Vagina (tissue), 2 donors: Measurements from ENCODE around the gene MICAL2. TPM values are rescaled to one million over a fixed set of nuclear protein-coding genes. Genes with fewer than 3 reads are reported as not detected.
A peak's percentile ranks its signal among the peaks of the same experiment; 100 is the strongest.

Source experiments
- DNase-seq, 2 donors: peaks; one replicate each; pipeline ENCODE4 v3.0.0-alpha.2; 2017; ENCODE audit errors: extremely low spot score in 2 of 2
- H3K27ac ChIP-seq: fragments of 200-600 bp; sonication (generic); one replicate; pipeline ENCODE4 v1.5.1; 2019
- H3K27me3 ChIP-seq: fragments of 200-600 bp; sonication (generic); one replicate; pipeline ENCODE4 v1.5.1; 2019
- H3K36me3 ChIP-seq, 2 donors: fragments of 200-600 bp; sonication (generic); one replicate each; pipeline ENCODE4 v1.5.1; 2017 to 2019
- H3K4me1 ChIP-seq: fragments of 200-600 bp; sonication (generic); one replicate; pipeline ENCODE4 v1.5.1; 2019
- H3K4me3 ChIP-seq, 2 donors: fragments of 200-600 bp; sonication (generic); 1 replicate in 1 of 2; 2 replicates in 1 of 2; pipeline ENCODE4 v1.5.1; 2016 to 2019
- H3K9me3 ChIP-seq: fragments of 200-600 bp; sonication (generic); one replicate; pipeline ENCODE4 v1.5.1; 2019
- POLR2A ChIP-seq, 2 donors: fragments of 450-650 bp; IDR thresholded peaks; one replicate each; pipeline ENCODE4 v1.6.1; 2017; ENCODE audit warnings: antibody characterized with exemption in 2 of 2, mild to moderate bottlenecking in 2 of 2, moderate library complexity in 2 of 2
- POLR2AphosphoS5 ChIP-seq, 2 donors: sonication (generic); formaldehyde crosslinking; IDR thresholded peaks; one replicate each; pipeline ENCODE4 v1.9.0; 2017; ENCODE audit warnings: antibody characterized with exemption in 2 of 2, mild to moderate bottlenecking in 2 of 2, low read depth in 1 of 2; ENCODE audit not compliant: insufficient read depth in 1 of 2
- intact Hi-C: fragments of 100-400 bp; cut with DNase I; formaldehyde crosslinking; loops from one replicate; pipeline ENCODE4 v1.15.1; 2023
- total RNA-seq: library from RNA; depleted of rRNA; stranded (reverse); fragments of >200 nt; gene quantifications from one replicate; pipeline ENCODE4 v1.2.3, GENCODE V29; 2016
- TF ChIP-seq, protein P1 (sequence below), 3 experiments: fragments of 450-650 bp in 2 of 3; fragments of 200-600 bp in 1 of 3; sonication (generic) in 1 of 3; IDR thresholded peaks; one replicate each; pipeline ENCODE4 v1.5.1; 2017 to 2019; ENCODE audit warnings: antibody characterized with exemption in 3 of 3, mild to moderate bottlenecking in 2 of 3, moderate library complexity in 2 of 3

MICAL2 gene
- total RNA-seq, 1 donor from 2014 or later, result 41.7 TPM

DNA sequence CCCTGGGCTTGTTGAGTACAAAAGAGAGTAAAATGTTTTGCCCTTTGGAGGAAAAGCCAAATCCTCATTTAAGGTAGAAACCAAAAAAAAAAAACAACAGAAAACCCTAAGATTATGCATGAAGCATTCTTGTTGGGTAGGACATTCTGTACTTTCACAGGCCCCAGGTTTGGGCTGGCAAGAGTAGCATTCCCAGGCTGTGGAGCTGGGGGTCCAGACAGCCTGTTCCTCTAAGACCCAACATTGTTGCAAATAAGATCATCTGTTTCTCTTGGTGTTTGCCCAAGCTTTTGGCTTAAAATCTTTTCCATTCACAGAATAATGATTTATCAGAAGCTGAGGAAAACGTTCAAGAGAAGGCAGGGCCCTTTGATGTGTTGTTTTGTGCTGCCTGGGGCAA is 123.8 kb downstream of the MICAL2 start:
- H3K4me3 ChIP-seq, result no peak overlapping the region
- peaks cover 0 to 6% of the 10 kb centered on the region in 2 donors for H3K36me3 ChIP-seq
- H3K27me3 ChIP-seq, result no peaks in the 10 kb centered on the region
- peaks cover 9% of the 10 kb centered on the region for H3K4me1 ChIP-seq
- DNase-seq, result no peak
- TF ChIP-seq, protein P1, sequence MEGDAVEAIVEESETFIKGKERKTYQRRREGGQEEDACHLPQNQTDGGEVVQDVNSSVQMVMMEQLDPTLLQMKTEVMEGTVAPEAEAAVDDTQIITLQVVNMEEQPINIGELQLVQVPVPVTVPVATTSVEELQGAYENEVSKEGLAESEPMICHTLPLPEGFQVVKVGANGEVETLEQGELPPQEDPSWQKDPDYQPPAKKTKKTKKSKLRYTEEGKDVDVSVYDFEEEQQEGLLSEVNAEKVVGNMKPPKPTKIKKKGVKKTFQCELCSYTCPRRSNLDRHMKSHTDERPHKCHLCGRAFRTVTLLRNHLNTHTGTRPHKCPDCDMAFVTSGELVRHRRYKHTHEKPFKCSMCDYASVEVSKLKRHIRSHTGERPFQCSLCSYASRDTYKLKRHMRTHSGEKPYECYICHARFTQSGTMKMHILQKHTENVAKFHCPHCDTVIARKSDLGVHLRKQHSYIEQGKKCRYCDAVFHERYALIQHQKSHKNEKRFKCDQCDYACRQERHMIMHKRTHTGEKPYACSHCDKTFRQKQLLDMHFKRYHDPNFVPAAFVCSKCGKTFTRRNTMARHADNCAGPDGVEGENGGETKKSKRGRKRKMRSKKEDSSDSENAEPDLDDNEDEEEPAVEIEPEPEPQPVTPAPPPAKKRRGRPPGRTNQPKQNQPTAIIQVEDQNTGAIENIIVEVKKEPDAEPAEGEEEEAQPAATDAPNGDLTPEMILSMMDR (IDR thresholded peaks at IDR 0.05), result no peak
- TF ChIP-seq POLR2AphosphoS5 (IDR thresholded peaks at IDR 0.05; ENCODE audit: insufficient read depth in 1 of 2, low read depth in 1 of 2) (no peak), POLR2A (IDR thresholded peaks at IDR 0.05) (no peak)
- H3K9me3 ChIP-seq, result no peaks in the 10 kb centered on the region
- intact Hi-C loops, result loop anchor here (10.0 kb wide), 1 partner anchor 129 kb away; no protein-coding TSS in a partner anchor
- H3K27ac ChIP-seq, result no peak overlapping the region

DNA sequence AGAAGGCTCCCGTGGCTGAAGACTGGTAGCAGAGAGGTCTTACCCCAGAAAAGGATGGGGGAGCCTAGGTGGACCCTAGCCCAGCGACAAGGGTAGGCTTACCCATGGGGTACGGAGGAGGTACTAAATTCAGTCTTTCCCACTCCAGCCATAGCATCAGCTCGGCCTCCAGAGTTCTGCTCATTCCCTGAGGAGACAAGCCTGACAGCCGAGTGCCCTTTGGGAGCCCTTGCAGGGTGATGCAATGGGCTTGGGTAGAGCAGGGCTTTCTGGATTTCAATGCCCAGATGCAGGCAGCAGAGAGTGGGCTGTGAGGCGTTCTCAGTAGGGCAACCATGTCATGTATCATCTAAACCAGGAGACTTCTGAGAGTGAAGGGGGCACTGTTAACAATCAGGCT is 124.7 kb downstream of the MICAL2 start:
- TF ChIP-seq POLR2A (IDR thresholded peaks at IDR 0.05), result no peak
- TF ChIP-seq POLR2AphosphoS5 (IDR thresholded peaks at IDR 0.05; ENCODE audit: insufficient read depth in 1 of 2, low read depth in 1 of 2), result no peak
- TF ChIP-seq, protein P1 (IDR thresholded peaks at IDR 0.05), result no peak
- no peak overlapping the region for H3K4me3 ChIP-seq
- no peak overlapping the region for H3K27ac ChIP-seq
- intact Hi-C loops, result loop anchor here (10.0 kb wide), 1 partner anchor 130 kb away; no protein-coding TSS in a partner anchor
- peaks cover 9% of the 10 kb centered on the region for H3K4me1 ChIP-seq
- peaks cover 0 to 6% of the 10 kb centered on the region in 2 donors for H3K36me3 ChIP-seq
- no peaks in the 10 kb centered on the region for H3K9me3 ChIP-seq
- no peak for DNase-seq
- no peaks in the 10 kb centered on the region for H3K27me3 ChIP-seq

DNA sequence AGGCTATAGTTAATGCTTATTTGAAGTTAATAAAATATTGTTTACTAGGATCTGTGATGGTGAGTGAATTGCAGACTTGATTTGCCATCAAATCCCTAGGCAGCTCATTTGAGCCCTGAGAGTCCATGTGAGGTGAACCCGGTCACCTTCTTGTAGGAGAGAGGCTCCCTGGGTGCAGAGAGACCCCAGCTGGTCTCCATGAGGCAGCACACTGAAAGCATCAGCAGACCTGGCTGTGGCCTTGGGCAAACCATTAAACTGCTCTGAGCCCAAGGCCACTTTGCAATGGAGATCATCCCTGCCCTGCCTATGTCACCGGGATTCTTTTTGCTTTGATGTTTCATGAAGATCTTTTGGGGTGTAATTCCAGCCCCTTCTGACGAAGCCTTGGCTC is 125.2 kb downstream of the MICAL2 start:
- intact Hi-C loops, result loop anchor here (10.0 kb wide), 1 partner anchor 131 kb away; no protein-coding TSS in a partner anchor
- peaks cover 9% of the 10 kb centered on the region for H3K4me1 ChIP-seq

DNA sequence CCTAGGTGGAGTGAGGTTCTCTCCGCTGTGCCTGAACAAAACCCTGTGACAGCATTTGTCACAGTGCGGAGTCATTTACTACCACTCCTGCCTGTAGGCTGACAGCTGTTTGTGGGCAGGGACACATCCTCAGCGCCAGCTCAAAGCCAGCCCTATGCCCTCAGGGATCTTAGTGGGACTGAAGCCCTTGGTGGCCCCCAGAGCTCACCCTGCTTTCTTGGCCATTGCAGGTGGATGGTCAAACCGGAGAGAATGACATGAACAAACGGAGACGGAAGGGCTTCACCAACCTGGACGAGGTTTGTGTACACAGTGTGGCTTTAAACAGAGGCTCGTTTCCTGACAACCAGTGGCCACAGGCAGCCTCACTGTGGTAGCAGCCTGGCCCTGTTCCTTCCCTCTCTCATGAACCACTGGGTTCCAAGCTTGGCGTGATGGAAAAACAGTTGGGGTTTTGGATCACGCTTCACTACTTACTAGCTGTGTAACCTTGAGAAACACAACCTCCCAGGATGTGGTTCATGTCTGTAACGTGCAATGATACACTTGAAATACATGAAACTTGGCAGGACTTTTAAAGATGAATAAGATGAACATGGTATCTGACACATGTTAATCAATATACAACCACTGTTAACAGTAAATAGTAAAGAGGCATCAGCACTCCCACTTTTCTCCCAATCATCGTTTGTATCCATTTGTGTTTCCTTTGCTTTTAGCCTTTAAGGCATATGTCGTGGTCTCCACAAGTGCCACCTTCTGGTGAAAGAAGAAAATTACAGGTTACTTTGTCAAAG is 125.8 kb downstream of the MICAL2 start:
- Histone ChIP-seq H3K9me3 (no peaks in the 10 kb centered on the region), H3K27me3 (no peaks in the 10 kb centered on the region), H3K27ac (peak overlapping the region; percentile 19), H3K4me3 (no peak overlapping the region), H3K4me1 (peaks cover 9% of the 10 kb centered on the region), H3K36me3 (peaks cover 0 to 6% of the 10 kb centered on the region in 2 donors)
- intact Hi-C loops, result loop anchor here (10.0 kb wide), 1 partner anchor 131 kb away; no protein-coding TSS in a partner anchor
- no peak for DNase-seq
- TF ChIP-seq POLR2AphosphoS5 (IDR thresholded peaks at IDR 0.05; ENCODE audit: insufficient read depth in 1 of 2, low read depth in 1 of 2), result peak in 1 of 2 donors; percentile 29
- TF ChIP-seq, protein P1 (IDR thresholded peaks at IDR 0.05), result peak; percentile 20 to 66 (median 61)
- TF ChIP-seq POLR2A (IDR thresholded peaks at IDR 0.05), result no peak

More for the DNA sequence above, 125.2 kb downstream of the MICAL2 start:
- DNase-seq, result no peak
- Histone ChIP-seq H3K27me3 (no peaks in the 10 kb centered on the region), H3K27ac (no peak overlapping the region), H3K9me3 (no peaks in the 10 kb centered on the region), H3K4me3 (no peak overlapping the region), H3K36me3 (peaks cover 0 to 6% of the 10 kb centered on the region in 2 donors)
- TF ChIP-seq, protein P1 (IDR thresholded peaks at IDR 0.05), result no peak
- no peak for TF ChIP-seq POLR2AphosphoS5 (IDR thresholded peaks at IDR 0.05; ENCODE audit: insufficient read depth in 1 of 2, low read depth in 1 of 2)
- no peak for TF ChIP-seq POLR2A (IDR thresholded peaks at IDR 0.05)

DNA sequence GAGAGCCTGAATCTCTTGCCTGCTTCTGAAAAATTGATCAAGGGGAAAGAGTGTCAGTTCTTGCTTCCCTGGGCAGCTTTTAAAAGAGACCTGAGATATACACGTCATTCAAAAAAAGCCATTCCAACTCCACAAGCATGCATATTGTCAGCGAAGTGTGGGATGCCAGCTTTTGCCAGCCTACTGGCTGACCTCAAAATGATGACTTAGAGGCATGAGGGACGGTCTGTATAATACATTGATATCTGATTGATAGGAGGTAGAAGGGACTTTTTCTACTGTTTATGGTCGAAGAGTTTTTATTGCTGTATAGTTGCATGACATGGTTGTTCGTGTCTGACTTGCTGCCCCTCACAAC is 126.3 kb downstream of the MICAL2 start:
- Histone ChIP-seq H3K36me3 (peaks cover 0 to 6% of the 10 kb centered on the region in 2 donors), H3K27ac (no peak overlapping the region)
- TF ChIP-seq, protein P1 (IDR thresholded peaks at IDR 0.05), result no peak
- no peak for TF ChIP-seq POLR2AphosphoS5 (IDR thresholded peaks at IDR 0.05; ENCODE audit: insufficient read depth in 1 of 2, low read depth in 1 of 2)
- no peak for TF ChIP-seq POLR2A (IDR thresholded peaks at IDR 0.05)

More for the DNA sequence above, 126.3 kb downstream of the MICAL2 start:
- Histone ChIP-seq H3K9me3 (no peaks in the 10 kb centered on the region), H3K27me3 (no peaks in the 10 kb centered on the region), H3K4me1 (peaks cover 9% of the 10 kb centered on the region), H3K4me3 (no peak overlapping the region)
- intact Hi-C loops, result loop anchor here (10.0 kb wide), 1 partner anchor 132 kb away; no protein-coding TSS in a partner anchor
- DNase-seq, result no peak
